Left ventricle myocardium inferior (tissue), 1 donor: ENCODE measurements around the gene MRPS26. TPM values are rescaled to one million over a fixed set of nuclear protein-coding genes. Genes with fewer than 3 reads are reported as not detected.

Experiments used
- DNase-seq: peaks from one replicate; pipeline ENCODE4 v3.0.0-alpha.2; 2020
- H3K27ac ChIP-seq: fragments of 200-600 bp; replicated peaks from 2 replicates; pipeline ENCODE4 v1.8.0; 2021
- H3K27me3 ChIP-seq: fragments of 200-600 bp; 2 replicates; pipeline ENCODE4 v1.8.0; 2021; ENCODE audit warnings: low read depth
- H3K36me3 ChIP-seq: fragments of 200-600 bp; 2 replicates; pipeline ENCODE4 v1.8.0; 2021
- H3K4me1 ChIP-seq: fragments of 200-600 bp; 2 replicates; pipeline ENCODE4 v1.8.0; 2021
- H3K4me3 ChIP-seq: fragments of 200-600 bp; 2 replicates; pipeline ENCODE4 v1.8.0; 2021; ENCODE audit warnings: mild to moderate bottlenecking, moderate library complexity
- H3K9me3 ChIP-seq: fragments of 200-600 bp; replicated peaks from 2 replicates; pipeline ENCODE4 v1.8.0; 2021
- CTCF ChIP-seq: fragments of 200-600 bp; IDR thresholded peaks from 2 replicates; pipeline ENCODE4 v1.8.0; 2021; ENCODE audit warnings: antibody characterized with exemption, mild to moderate bottlenecking, borderline replicate concordance
- intact Hi-C: fragments of 100-400 bp; cut with micrococcal nuclease; formaldehyde crosslinking; loops from one replicate; pipeline ENCODE4 v1.11.0; 2022
- total RNA-seq: library from RNA; stranded (reverse); fragmentation: NEBNext Ultra II Directional; extraction: Animal tissue kit (Norgen Biotek cat#: 25700); gene quantifications from one replicate; pipeline ENCODE4 v1.2.1, GENCODE V29; 2021
- donor health status: DM: no; HTN: yes; CAD: no; lungs with severe emphysema.

Gene MRPS26
- total RNA-seq, 1 donor from 2014 or later: 55.6 TPM

GRCh38 chr20:3043322-3043721 is 2.5 kb upstream of the MRPS26 start, which contains the start of gene GNRH2:
TSS of gene GNRH2 (plus strand) at chr20:3043622. CDS start at chr20:3044415, 793 bp downstream.
- no peak for TF ChIP-seq CTCF
- Histone ChIP-seq H3K9me3 (no peaks in the 10 kb centered on the region), H3K4me3 (no peak within 1 kb of the TSS), H3K27me3 (no peaks in the 10 kb centered on the region), H3K4me1 (peaks cover 49% of the 10 kb centered on the region), H3K27ac (peak within 1 kb of the TSS; percentile 96), H3K36me3 (peaks cover 30% of the 10 kb centered on the region)
- no peak for DNase-seq
- intact Hi-C loops: no loop called here

- Histone ChIP-seq H3K9me3 (no peaks in the 10 kb centered on the region), H3K36me3 (peaks cover 30% of the 10 kb centered on the region), H3K4me3 (peak overlapping the region; percentile 87), H3K27me3 (no peaks in the 10 kb centered on the region), H3K4me1 (peaks cover 49% of the 10 kb centered on the region), H3K27ac (peak overlapping the region; percentile 96)
- TF ChIP-seq CTCF: no peak
- DNase-seq: no peak
- intact Hi-C loops: no loop called here
These were observed 1.4 kb upstream of the MRPS26 start for GRCh38 chr20:3044336-3044965.

- DNase-seq: peak; percentile 81
- peak overlapping the region; percentile 87 for H3K4me3 ChIP-seq
- intact Hi-C loops: no loop called here
- H3K36me3 ChIP-seq: peaks cover 29% of the 10 kb centered on the region
- peaks cover 49% of the 10 kb centered on the region for H3K4me1 ChIP-seq
- peak overlapping the region; percentile 96 for H3K27ac ChIP-seq
- no peaks in the 10 kb centered on the region for H3K9me3 ChIP-seq
- no peaks in the 10 kb centered on the region for H3K27me3 ChIP-seq
- no peak for TF ChIP-seq CTCF
These were observed 623 bp upstream of the MRPS26 start for GRCh38 chr20:3045042-3045815.

GRCh38 chr20:3046677-3047462 is 1.0 kb downstream of the MRPS26 start:
- no peak for DNase-seq
- H3K9me3 ChIP-seq: no peaks in the 10 kb centered on the region
- H3K27ac ChIP-seq: peak overlapping the region; percentile 96
- H3K4me1 ChIP-seq: peaks cover 44% of the 10 kb centered on the region
- H3K4me3 ChIP-seq: peak overlapping the region; percentile 87
- intact Hi-C loops: no loop called here
- H3K27me3 ChIP-seq: no peaks in the 10 kb centered on the region
- TF ChIP-seq CTCF: no peak
- peaks cover 26% of the 10 kb centered on the region for H3K36me3 ChIP-seq
